K562 (cell line): ENCODE results near the gene ELP5. TPM values are rescaled to one million over a fixed set of nuclear protein-coding genes. Genes with fewer than 3 reads are reported as not detected.
A peak's percentile ranks its signal among the peaks of the same experiment; 100 is the strongest.

ENCODE experiments used
- ATF7 ChIP-seq: fragments of 450-650 bp; IDR thresholded peaks from 2 replicates; pipeline ENCODE4 v1.7.1; 2014; ENCODE audit warnings: mild to moderate bottlenecking, moderate library complexity
- DIDO1 ChIP-seq: fragments of 450-650 bp; IDR thresholded peaks from 2 replicates; pipeline ENCODE4 v1.6.1; 2016; ENCODE audit warnings: low read depth, missing biosample characterization, missing genetic modification characterization
- ELF1 ChIP-seq: fragments of 200-800 bp; sonication (Bioruptor generic); IDR thresholded peaks from 2 replicates; pipeline ENCODE4 v1.6.1; 2016; ENCODE audit warnings: missing genetic modification characterization, missing compliant biosample characterization
- ETV5 ChIP-seq: sonication (generic); formaldehyde crosslinking; IDR thresholded peaks from 2 replicates; pipeline ENCODE4 v1.4.0; 2020; ENCODE audit warnings: low read depth, mild to moderate bottlenecking, missing genetic modification reagents
- FOXJ2 ChIP-seq: fragments of 200-800 bp; sonication (Bioruptor generic); IDR thresholded peaks from 2 replicates; pipeline ENCODE4 v1.6.1; 2016; ENCODE audit warnings: missing genetic modification characterization, missing compliant biosample characterization
- JUNB ChIP-seq: fragments of 450-650 bp; formaldehyde crosslinking; conservative IDR thresholded peaks from 2 replicates; pipeline ENCODE4 v1.4.0; 2020; ENCODE audit warnings: mild to moderate bottlenecking
- MAFK ChIP-seq: IDR thresholded peaks from 2 replicates; pipeline ENCODE4 v1.6.1; 2011; ENCODE audit warnings: low read length, improper control_type of control experiment
- MCM2 ChIP-seq: fragments of 450-650 bp; IDR thresholded peaks from 2 replicates; pipeline ENCODE4 v1.6.1; 2017; ENCODE audit warnings: low read depth, mild to moderate bottlenecking
- PYGO2 ChIP-seq: fragments of 450-650 bp; IDR thresholded peaks from 2 replicates; pipeline ENCODE4 v1.6.1; 2016; ENCODE audit warnings: mild to moderate bottlenecking, missing genetic modification characterization, moderate library complexity, missing compliant biosample characterization
- TEAD2 ChIP-seq: fragments of 450-650 bp; IDR thresholded peaks from 2 replicates; pipeline ENCODE4 v1.6.1; 2016; ENCODE audit warnings: missing genetic modification characterization, control low read depth, missing compliant biosample characterization
- ZNF12 ChIP-seq: sonication (generic); formaldehyde crosslinking; IDR thresholded peaks from 2 replicates; pipeline ENCODE4 v1.4.0; 2020; ENCODE audit warnings: mild to moderate bottlenecking, missing genetic modification reagents
- ZNF146 ChIP-seq: IDR thresholded peaks from one replicate; pipeline ENCODE4 v1.6.1; 2018; ENCODE audit warnings: missing compliant biosample characterization; ENCODE audit not compliant: unreplicated experiment
- polyA plus RNA-seq, 8 experiments: library from polyadenylated mRNA; depleted of rRNA in 4 of 8; stranded (reverse) in 5 of 8; unstranded in 3 of 8; fragments of >200 nt; fragmentation: Nextera tagmentation in 2 of 8; fragmentation: Illumina TruSeq in 1 of 8; extraction: Ambion mirVana in 2 of 8; extraction: Trizol in 1 of 8; gene quantifications; 2 replicates each; pipeline versions ENCODE4 v1.2.1 to v1.2.3, GENCODE V29; 2011 to 2014; ENCODE audit warnings: inconsistent platforms in 1 of 8, missing spikeins in 1 of 8
- total RNA-seq, 7 experiments: library from RNA; depleted of rRNA in 6 of 7; stranded (reverse); fragments of >200 nt in 6 of 7; fragmentation: Illumina TruSeq in 2 of 7; extraction: Trizol in 2 of 7; gene quantifications; 2 replicates each; pipeline versions ENCODE4 v1.2.1 to v1.2.3, GENCODE V29; 2011 to 2021; ENCODE audit warnings: low replicate concordance in 1 of 7
- TF ChIP-seq, protein P1 (sequence below), 2 experiments: fragments of 250-450 bp in 1 of 2; fragments of 450-650 bp in 1 of 2; sonication (Bioruptor Pico) in 1 of 2; IDR thresholded peaks; 2 replicates each; pipeline versions ENCODE4 v1.6.1 to v1.8.0; 2016 to 2021; ENCODE audit warnings: mild to moderate bottlenecking in 2 of 2, moderate library complexity in 2 of 2, missing compliant biosample characterization in 1 of 2, missing genetic modification characterization in 1 of 2
- TF ChIP-seq, protein P2 (sequence below): fragments of 450-650 bp; formaldehyde crosslinking; IDR thresholded peaks from 2 replicates; pipeline ENCODE4 v1.4.0; 2020; ENCODE audit warnings: mild to moderate bottlenecking, moderate library complexity
- TF ChIP-seq, protein P3 (sequence below): sonication (generic); formaldehyde crosslinking; IDR thresholded peaks from 2 replicates; pipeline ENCODE4 v1.8.0; 2022; ENCODE audit warnings: mild to moderate bottlenecking, missing genetic modification reagents
- TF ChIP-seq, protein P4 (sequence below): sonication (generic); formaldehyde crosslinking; IDR thresholded peaks from 2 replicates; pipeline ENCODE4 v1.9.0; 2022; ENCODE audit warnings: mild to moderate bottlenecking, missing genetic modification reagents
- TF ChIP-seq, protein P5 (sequence below): fragments of 250-450 bp; sonication (Bioruptor Pico); IDR thresholded peaks from 2 replicates; pipeline ENCODE4 v1.9.0; 2021; ENCODE audit warnings: mild to moderate bottlenecking

Gene ELP5
- total and polyA plus RNA-seq, 9 of the 15 experiments (the other 6 are each of a cell fraction or from before 2014, with no cell fraction given) = 25.7 to 77.9 (median 52.9) TPM

DNA sequence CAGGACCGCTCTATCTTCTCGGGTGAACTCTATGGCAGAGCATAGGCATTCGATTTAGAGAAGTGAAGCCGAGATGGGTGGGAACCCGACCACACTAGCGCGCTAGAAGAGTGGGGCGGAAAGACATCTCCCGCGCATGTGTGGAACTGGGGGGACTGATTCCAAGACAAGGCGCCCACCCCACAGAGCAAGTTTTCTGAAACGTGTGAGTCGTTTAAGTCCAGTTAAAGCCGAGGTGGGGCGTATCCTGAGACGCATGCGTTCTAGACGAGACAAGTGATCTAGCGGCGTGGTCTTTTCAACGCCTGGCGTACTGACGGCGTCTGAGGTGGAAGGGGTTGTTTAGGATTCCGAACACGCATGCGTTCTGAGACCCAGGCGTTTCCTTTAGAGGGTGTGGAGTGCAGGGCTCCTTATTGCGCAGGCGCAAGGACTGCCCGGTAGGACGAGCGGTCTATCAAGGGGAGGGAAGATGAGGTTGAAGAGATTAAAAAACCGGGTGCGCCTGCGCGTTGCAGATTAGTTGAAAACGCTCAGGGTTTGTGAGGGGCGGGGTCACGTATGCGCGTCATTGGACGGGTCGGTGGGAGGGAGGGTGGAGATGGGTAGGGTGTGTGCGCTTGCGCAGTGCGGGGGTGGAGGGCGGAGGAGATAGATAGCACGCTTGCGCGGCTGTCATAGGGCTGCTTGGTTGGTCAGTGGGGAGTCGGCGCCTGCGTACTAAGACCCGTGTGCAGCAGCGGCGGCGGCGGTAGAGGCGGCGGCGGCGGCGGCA lies 55.1 kb downstream of the ELP5 start, which contains the start of gene EIF5A (continued):
- TF ChIP-seq, protein P1, sequence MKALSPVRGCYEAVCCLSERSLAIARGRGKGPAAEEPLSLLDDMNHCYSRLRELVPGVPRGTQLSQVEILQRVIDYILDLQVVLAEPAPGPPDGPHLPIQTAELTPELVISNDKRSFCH (CRISPR knock-in tag; IDR thresholded peaks at IDR 0.05) = no peak
- TF ChIP-seq, protein P1 (tag; IDR thresholded peaks at IDR 0.05) = no peak
- TF ChIP-seq, protein P2, sequence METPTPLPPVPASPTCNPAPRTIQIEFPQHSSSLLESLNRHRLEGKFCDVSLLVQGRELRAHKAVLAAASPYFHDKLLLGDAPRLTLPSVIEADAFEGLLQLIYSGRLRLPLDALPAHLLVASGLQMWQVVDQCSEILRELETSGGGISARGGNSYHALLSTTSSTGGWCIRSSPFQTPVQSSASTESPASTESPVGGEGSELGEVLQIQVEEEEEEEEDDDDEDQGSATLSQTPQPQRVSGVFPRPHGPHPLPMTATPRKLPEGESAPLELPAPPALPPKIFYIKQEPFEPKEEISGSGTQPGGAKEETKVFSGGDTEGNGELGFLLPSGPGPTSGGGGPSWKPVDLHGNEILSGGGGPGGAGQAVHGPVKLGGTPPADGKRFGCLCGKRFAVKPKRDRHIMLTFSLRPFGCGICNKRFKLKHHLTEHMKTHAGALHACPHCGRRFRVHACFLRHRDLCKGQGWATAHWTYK (CRISPR knock-in tag) = no peak
- TF ChIP-seq, protein P3, sequence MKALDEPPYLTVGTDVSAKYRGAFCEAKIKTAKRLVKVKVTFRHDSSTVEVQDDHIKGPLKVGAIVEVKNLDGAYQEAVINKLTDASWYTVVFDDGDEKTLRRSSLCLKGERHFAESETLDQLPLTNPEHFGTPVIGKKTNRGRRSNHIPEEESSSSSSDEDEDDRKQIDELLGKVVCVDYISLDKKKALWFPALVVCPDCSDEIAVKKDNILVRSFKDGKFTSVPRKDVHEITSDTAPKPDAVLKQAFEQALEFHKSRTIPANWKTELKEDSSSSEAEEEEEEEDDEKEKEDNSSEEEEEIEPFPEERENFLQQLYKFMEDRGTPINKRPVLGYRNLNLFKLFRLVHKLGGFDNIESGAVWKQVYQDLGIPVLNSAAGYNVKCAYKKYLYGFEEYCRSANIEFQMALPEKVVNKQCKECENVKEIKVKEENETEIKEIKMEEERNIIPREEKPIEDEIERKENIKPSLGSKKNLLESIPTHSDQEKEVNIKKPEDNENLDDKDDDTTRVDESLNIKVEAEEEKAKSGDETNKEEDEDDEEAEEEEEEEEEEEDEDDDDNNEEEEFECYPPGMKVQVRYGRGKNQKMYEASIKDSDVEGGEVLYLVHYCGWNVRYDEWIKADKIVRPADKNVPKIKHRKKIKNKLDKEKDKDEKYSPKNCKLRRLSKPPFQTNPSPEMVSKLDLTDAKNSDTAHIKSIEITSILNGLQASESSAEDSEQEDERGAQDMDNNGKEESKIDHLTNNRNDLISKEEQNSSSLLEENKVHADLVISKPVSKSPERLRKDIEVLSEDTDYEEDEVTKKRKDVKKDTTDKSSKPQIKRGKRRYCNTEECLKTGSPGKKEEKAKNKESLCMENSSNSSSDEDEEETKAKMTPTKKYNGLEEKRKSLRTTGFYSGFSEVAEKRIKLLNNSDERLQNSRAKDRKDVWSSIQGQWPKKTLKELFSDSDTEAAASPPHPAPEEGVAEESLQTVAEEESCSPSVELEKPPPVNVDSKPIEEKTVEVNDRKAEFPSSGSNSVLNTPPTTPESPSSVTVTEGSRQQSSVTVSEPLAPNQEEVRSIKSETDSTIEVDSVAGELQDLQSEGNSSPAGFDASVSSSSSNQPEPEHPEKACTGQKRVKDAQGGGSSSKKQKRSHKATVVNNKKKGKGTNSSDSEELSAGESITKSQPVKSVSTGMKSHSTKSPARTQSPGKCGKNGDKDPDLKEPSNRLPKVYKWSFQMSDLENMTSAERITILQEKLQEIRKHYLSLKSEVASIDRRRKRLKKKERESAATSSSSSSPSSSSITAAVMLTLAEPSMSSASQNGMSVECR (CRISPR knock-in tag) = no peak
- TF ChIP-seq ATF7 (peak; percentile 48; the same call in 1 of the 2 replicates), PYGO2 (tag) (no peak), JUNB (CRISPR knock-in tag) (no peak), MAFK (no peak), ZNF146 (CRISPR knock-in tag) (no peak), TEAD2 (tag) (no peak), ELF1 (no peak), ETV5 (CRISPR knock-in tag) (no peak), MCM2 (no peak), FOXJ2 (tag) (no peak), ZNF12 (CRISPR knock-in tag) (no peak), DIDO1 (tag) (peak; percentile 71; the same call in 1 of the 2 replicates)
- TF ChIP-seq, protein P4, sequence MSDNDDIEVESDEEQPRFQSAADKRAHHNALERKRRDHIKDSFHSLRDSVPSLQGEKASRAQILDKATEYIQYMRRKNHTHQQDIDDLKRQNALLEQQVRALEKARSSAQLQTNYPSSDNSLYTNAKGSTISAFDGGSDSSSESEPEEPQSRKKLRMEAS = peak; percentile 77
- TF ChIP-seq, protein P5, sequence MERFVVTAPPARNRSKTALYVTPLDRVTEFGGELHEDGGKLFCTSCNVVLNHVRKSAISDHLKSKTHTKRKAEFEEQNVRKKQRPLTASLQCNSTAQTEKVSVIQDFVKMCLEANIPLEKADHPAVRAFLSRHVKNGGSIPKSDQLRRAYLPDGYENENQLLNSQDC (CRISPR knock-in tag) = no peak
